D721Med (cell line): Measurements from ENCODE around the gene DYSF.

Experiments
- DNase-seq: peaks from one replicate; pipeline ENCODE4 v3.0.0; 2011; ENCODE audit warnings: low spot score; ENCODE audit not compliant: insufficient read length
- FAIRE-seq: peaks from 2 replicates; lab custom pipeline; 2011; peaks lifted over from hg19 to GRCh38; lab: Jason Lieb, UNC
- CTCF ChIP-seq: IDR thresholded peaks from 2 replicates; pipeline ENCODE4 v1.5.1; 2012; ENCODE audit warnings: mild to moderate bottlenecking, control low read depth; ENCODE audit not compliant: insufficient read depth; ENCODE audit errors: missing control alignments

DYSF gene

GRCh38 chr2:71683070-71683469 lies 229.7 kb downstream of the DYSF start:
- no peak for TF ChIP-seq CTCF
- DNase-seq (no peak), FAIRE-seq (no peak)

- TF ChIP-seq CTCF = no peak
- DNase-seq = no peak
- no peak for FAIRE-seq
Observed at GRCh38 chr2:71683666-71684065, 230.3 kb downstream of the DYSF start.

- no peak for FAIRE-seq
- DNase-seq = no peak
- no peak for TF ChIP-seq CTCF
Observed at GRCh38 chr2:71684226-71685072, 231.1 kb downstream of the DYSF start.

GRCh38 chr2:71685073-71685848 lies 231.9 kb downstream of the DYSF start:
- DNase-seq (no peak), FAIRE-seq (no peak)
- TF ChIP-seq CTCF = no peak

- DNase-seq (no peak), FAIRE-seq (no peak)
- no peak for TF ChIP-seq CTCF
Observed at GRCh38 chr2:71685941-71686611, 232.7 kb downstream of the DYSF start.

- no peak for TF ChIP-seq CTCF
Observed at GRCh38 chr2:71686781-71687180, 233.4 kb downstream of the DYSF start.

More at GRCh38 chr2:71686781-71687180, 233.4 kb downstream of the DYSF start:
- DNase-seq (no peak), FAIRE-seq (no peak)
